GM12864 (cell line): ENCODE measurements around the gene RFC1.
"Not testable (repeated sequence)": the region's sequence is repeated elsewhere in the genome, so short reads cannot be mapped to it uniquely, and the experiment has no call there.

Experiments used
- DNase-seq: peaks from one replicate; pipeline ENCODE4 v3.0.0-alpha.2; 2011; ENCODE audit warnings: low read depth
- H3K4me3 ChIP-seq: 2 replicates; pipeline ENCODE4 v1.5.1; 2011; ENCODE audit warnings: mild to moderate bottlenecking, low read depth, low read length, control low read depth
- TF ChIP-seq, protein P1 (sequence below): IDR thresholded peaks from 2 replicates; pipeline ENCODE4 v1.5.1; 2011; ENCODE audit warnings: low read depth, mild to moderate bottlenecking, moderate library complexity, low read length, control low read depth, inconsistent platforms; ENCODE audit errors: missing control alignments

Gene RFC1

GRCh38 chr4:39365360-39365759, 802 bp downstream of the RFC1 start:
- TF ChIP-seq, protein P1, sequence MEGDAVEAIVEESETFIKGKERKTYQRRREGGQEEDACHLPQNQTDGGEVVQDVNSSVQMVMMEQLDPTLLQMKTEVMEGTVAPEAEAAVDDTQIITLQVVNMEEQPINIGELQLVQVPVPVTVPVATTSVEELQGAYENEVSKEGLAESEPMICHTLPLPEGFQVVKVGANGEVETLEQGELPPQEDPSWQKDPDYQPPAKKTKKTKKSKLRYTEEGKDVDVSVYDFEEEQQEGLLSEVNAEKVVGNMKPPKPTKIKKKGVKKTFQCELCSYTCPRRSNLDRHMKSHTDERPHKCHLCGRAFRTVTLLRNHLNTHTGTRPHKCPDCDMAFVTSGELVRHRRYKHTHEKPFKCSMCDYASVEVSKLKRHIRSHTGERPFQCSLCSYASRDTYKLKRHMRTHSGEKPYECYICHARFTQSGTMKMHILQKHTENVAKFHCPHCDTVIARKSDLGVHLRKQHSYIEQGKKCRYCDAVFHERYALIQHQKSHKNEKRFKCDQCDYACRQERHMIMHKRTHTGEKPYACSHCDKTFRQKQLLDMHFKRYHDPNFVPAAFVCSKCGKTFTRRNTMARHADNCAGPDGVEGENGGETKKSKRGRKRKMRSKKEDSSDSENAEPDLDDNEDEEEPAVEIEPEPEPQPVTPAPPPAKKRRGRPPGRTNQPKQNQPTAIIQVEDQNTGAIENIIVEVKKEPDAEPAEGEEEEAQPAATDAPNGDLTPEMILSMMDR, result no peak
- no peak for DNase-seq
- peak overlapping the region; percentile 75 for H3K4me3 ChIP-seq

GRCh38 chr4:39363773-39364393, 2.3 kb downstream of the RFC1 start:
- no peak for DNase-seq
- no peak overlapping the region; the same call in 1 of the 2 replicates for H3K4me3 ChIP-seq
- TF ChIP-seq, protein P1, result no peak

GRCh38 chr4:39362827-39363226, 3.3 kb downstream of the RFC1 start:
- H3K4me3 ChIP-seq, result no peak overlapping the region; the same call in 1 of the 2 replicates

GRCh38 chr4:39360611-39361010, 5.6 kb downstream of the RFC1 start:
- H3K4me3 ChIP-seq, result not testable (repeated sequence)

More at GRCh38 chr4:39362827-39363226, 3.3 kb downstream of the RFC1 start:
- no peak for DNase-seq
- TF ChIP-seq, protein P1, result no peak

GRCh38 chr4:39357002-39357401, 9.2 kb downstream of the RFC1 start:
- no peak overlapping the region; the same call in 1 of the 2 replicates for H3K4me3 ChIP-seq
- TF ChIP-seq, protein P1, result no peak
- DNase-seq, result peak; percentile 52

More at GRCh38 chr4:39360611-39361010, 5.6 kb downstream of the RFC1 start:
- DNase-seq, result not testable (repeated sequence)

- TF ChIP-seq, protein P1, result no peak
Measured at GRCh38 chr4:39354254-39354552, 12.0 kb downstream of the RFC1 start.

GRCh38 chr4:39353478-39354253, 12.5 kb downstream of the RFC1 start:
- peak; percentile 69 for DNase-seq
- TF ChIP-seq, protein P1, result no peak
- peak overlapping the region; percentile 49 for H3K4me3 ChIP-seq

More at GRCh38 chr4:39354254-39354552, 12.0 kb downstream of the RFC1 start:
- peak overlapping the region; percentile 49 for H3K4me3 ChIP-seq
- no peak for DNase-seq

DNA sequence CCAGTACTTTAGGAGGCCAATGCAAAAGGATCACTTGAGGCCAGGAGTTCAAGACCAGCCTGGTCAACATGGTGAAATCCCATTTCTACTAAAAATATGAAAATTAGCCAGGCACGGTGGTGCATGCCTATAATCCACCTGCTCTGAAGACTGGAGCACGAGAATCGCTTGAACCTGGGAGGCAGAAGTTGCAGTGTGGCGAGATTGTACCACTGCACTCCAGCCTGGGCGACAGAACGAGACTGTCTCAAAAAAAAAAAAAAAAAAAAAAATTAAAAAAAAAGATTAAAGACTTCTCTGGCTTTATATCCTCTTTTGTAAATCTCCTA, 13.0 kb downstream of the RFC1 start:
- DNase-seq, result not testable (repeated sequence)
- H3K4me3 ChIP-seq, result peak overlapping the region; percentile 12; the same call in 1 of the 2 replicates
